Heart right ventricle (tissue), 16 donors: ENCODE data around the gene ODAD4. TPM values are rescaled to one million over a fixed set of nuclear protein-coding genes. Genes with fewer than 3 reads are reported as not detected.

Source experiments
- ATAC-seq, 8 donors: fragments of 200-7000 bp; cut with Tn5 transposase; one replicate each; pipeline ENCODE4 v1.9.1; 2020; ENCODE audit warnings: mild to moderate bottlenecking in 8 of 8, moderate library complexity in 8 of 8, moderate number of reproducible peaks in 1 of 8
- DNase-seq, 2 donors: peaks; one replicate each; pipeline ENCODE4 v3.0.0-alpha.2; 2020
- H3K27ac ChIP-seq, 10 donors: fragments of 200-600 bp; sonication (generic) in 2 of 10; one replicate each; pipeline versions ENCODE4 v1.5.0 to v1.8.0; 2020 to 2022; ENCODE audit warnings: mild to moderate bottlenecking in 3 of 10
- H3K27me3 ChIP-seq, 7 donors: fragments of 200-600 bp; one replicate each; pipeline ENCODE4 v1.8.0; 2021 to 2022; ENCODE audit warnings: mild to moderate bottlenecking in 2 of 7
- H3K36me3 ChIP-seq, 9 donors: fragments of 200-600 bp; sonication (generic) in 1 of 9; one replicate each; pipeline versions ENCODE4 v1.5.0 to v1.8.0; 2020 to 2022; ENCODE audit warnings: mild to moderate bottlenecking in 2 of 9
- H3K4me1 ChIP-seq, 9 donors: fragments of 200-600 bp; sonication (generic) in 1 of 9; one replicate each; pipeline versions ENCODE4 v1.5.0 to v1.8.0; 2020 to 2022; ENCODE audit warnings: mild to moderate bottlenecking in 4 of 9
- H3K4me3 ChIP-seq, 10 donors: fragments of 200-600 bp; sonication (generic) in 2 of 10; one replicate each; pipeline versions ENCODE4 v1.5.0 to v1.8.0; 2020 to 2022; ENCODE audit warnings: mild to moderate bottlenecking in 7 of 10, moderate library complexity in 2 of 10
- H3K9me3 ChIP-seq, 11 donors: fragments of 200-600 bp in 10 of 11; sonication (generic) in 2 of 11; one replicate each; pipeline versions ENCODE4 v1.5.0 to v1.8.0; 2013 to 2022; ENCODE audit warnings: mild to moderate bottlenecking in 2 of 11, control low read depth in 1 of 11, moderate library complexity in 1 of 11
- WGBS, 2 donors: extraction: QIAGEN DNeasy Blood & Tissue Kit; methylation state at CpG; one replicate each; pipeline ENCODE4 v1.1.7; 2013; ENCODE audit warnings: inconsistent platforms in 1 of 2; 5-methylcytosine and 5-hydroxymethylcytosine counted together
- intact Hi-C, 10 donors: fragments of 100-400 bp; cut with DNase I; formaldehyde crosslinking; loops; one replicate each; pipeline versions ENCODE4 v1.11.1 to v1.14.2; 2022
- polyA plus RNA-seq, 2 donors: library from polyadenylated mRNA; stranded (reverse); fragments of 200-250 nt; gene quantifications; one replicate each; pipeline ENCODE4 v1.2.3, GENCODE V29; 2013
- total RNA-seq, 10 donors: library from RNA; stranded (reverse); fragmentation: NEBNext Ultra II Directional in 3 of 10; extraction: Animal tissue kit (Norgen Biotek cat#: 25700) in 3 of 10; gene quantifications; one replicate each; pipeline versions ENCODE4 v1.2.1 to v1.2.4, GENCODE V29; 2021 to 2023
- TF ChIP-seq, protein P1 (sequence below), 9 donors: fragments of 200-600 bp; sonication (generic) in 2 of 9; IDR thresholded peaks; one replicate each; pipeline versions ENCODE4 v1.5.0 to v1.8.0; 2021 to 2022; ENCODE audit warnings: antibody characterized with exemption in 9 of 9, mild to moderate bottlenecking in 5 of 9, moderate library complexity in 1 of 9
- donor health status: Arrhythmogenic right ventricular cardiomyopathy.
- donor health status: ischemic (EF 13 %, LVEDD 7.1; RV severe dilation, severe dysfunction).
- donor health status: healthy with polysubstance abuse.
- donor health status: DM: no; HTN: yes; CAD: no.
- donor health status: DM: no; HTN: no; CAD: no.
- donor health status: ischemic (EF 25% LVEDD 6.9; RV normal size, moderate dysfunction).
- donor health status: ischemic (EF 25% LVEDD 5.7; RV mildly dilated, moderate dysfunction).
- donor health status: healthy.
- donor health status: DM: yes; HTN: yes; CAD: no.
- donor health status: Ischemic cardiomyopathy.
- donor health status: ischemic (EF 35%, LVEDD 5.7; RV mildly dilated, moderate dysfunction).
- donor health status: nonischemic (EF 11% LVEDD 7.7; RV severe dilation, severe dysfunction).
- donor health status: DM: yes; HTN: yes; CAD: no.
- donor health status: PGD.
- donor health status: ischemic (EF 29% LVEDD 5.4; RV normal size, mild dysfunction).
- donor health status: nonischemic (EF 23%, LVEDD 6.1; RV moderate dilation, normal function).

Gene ODAD4
- total and polyA plus RNA-seq, 12 donors: 0.23 to 1.6 (median 0.69) TPM

DNA sequence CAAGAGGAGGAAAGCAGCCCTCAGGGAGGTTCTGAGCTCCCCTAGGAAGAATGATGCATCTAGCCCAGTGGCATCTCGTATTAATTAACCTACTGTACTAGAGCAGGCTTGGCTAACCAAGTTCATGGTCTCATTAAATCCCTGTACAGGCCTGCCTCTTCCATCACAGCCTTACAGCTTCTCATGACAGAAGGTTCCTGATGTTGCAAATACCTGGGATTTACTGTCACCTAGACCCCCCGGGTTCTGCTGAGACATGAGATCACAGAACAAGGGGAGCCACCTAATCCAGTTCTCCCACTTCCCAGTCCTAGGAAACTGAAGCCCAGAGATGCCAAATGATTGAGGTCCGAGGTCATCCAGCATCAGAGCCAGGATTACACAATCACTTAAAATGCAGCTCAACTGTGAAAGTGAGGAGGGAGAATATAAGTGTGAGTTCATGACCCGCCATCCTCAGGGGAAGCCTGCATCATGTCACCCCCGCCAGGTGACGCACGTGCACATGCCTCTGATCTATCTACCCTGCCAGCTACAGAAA lies 35.6 kb upstream of the ODAD4 start:
- ATAC-seq: peak; percentile 46 to 79 (median 53)
- H3K36me3 ChIP-seq: peaks cover 0 to 100% (median 60%) of the 10 kb centered on the region in 9 donors
- H3K4me3 ChIP-seq: no peak overlapping the region
- no peak for DNase-seq
- intact Hi-C loops: no loop called here
- peaks cover 0 to 16% (median 6%) of the 10 kb centered on the region in 9 donors for H3K4me1 ChIP-seq
- H3K9me3 ChIP-seq: no peaks in the 10 kb centered on the region
- 57 to 60% methylated on average over 7 of the region's 7 CpGs for WGBS, 2 donors
- no peaks in the 10 kb centered on the region for H3K27me3 ChIP-seq
- H3K27ac ChIP-seq: peak overlapping the region in 9 of 10 donors; percentile 10 to 68 (median 55)
- TF ChIP-seq, protein P1, sequence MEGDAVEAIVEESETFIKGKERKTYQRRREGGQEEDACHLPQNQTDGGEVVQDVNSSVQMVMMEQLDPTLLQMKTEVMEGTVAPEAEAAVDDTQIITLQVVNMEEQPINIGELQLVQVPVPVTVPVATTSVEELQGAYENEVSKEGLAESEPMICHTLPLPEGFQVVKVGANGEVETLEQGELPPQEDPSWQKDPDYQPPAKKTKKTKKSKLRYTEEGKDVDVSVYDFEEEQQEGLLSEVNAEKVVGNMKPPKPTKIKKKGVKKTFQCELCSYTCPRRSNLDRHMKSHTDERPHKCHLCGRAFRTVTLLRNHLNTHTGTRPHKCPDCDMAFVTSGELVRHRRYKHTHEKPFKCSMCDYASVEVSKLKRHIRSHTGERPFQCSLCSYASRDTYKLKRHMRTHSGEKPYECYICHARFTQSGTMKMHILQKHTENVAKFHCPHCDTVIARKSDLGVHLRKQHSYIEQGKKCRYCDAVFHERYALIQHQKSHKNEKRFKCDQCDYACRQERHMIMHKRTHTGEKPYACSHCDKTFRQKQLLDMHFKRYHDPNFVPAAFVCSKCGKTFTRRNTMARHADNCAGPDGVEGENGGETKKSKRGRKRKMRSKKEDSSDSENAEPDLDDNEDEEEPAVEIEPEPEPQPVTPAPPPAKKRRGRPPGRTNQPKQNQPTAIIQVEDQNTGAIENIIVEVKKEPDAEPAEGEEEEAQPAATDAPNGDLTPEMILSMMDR (IDR thresholded peaks at IDR 0.05): no peak

DNA sequence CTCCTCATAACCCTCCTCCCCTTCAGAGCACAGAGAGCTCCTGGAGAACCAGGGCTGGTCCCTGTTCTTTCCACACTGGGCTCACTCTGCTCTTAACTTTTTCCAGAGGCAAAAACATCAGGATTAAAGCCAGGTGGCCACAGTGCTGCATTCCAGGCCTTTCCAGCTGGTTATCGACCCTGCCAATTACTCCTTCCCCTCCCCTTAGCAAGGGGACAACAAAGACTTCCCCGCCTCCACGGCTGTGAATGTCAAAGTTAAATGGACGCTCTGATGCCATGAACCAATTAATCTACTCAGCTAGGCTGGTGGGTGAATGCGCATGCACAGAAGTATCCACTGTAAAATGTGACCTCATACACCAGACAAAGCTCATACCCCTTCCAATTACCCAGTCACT lies 34.8 kb upstream of the ODAD4 start:
- Histone ChIP-seq H3K27me3 (no peaks in the 10 kb centered on the region), H3K9me3 (no peaks in the 10 kb centered on the region), H3K36me3 (peaks cover 0 to 100% (median 61%) of the 10 kb centered on the region in 9 donors), H3K4me1 (peaks cover 0 to 16% (median 6%) of the 10 kb centered on the region in 9 donors), H3K27ac (peak overlapping the region in 8 of 10 donors; percentile 10 to 68 (median 56)), H3K4me3 (no peak overlapping the region)
- intact Hi-C loops: no loop called here
- peak in 1 of 2 donors; percentile 36 for DNase-seq
- WGBS, 2 donors: 67 to 71% methylated on average over 5 of the region's 5 CpGs
- ATAC-seq: peak; percentile 54 to 85 (median 78)
- TF ChIP-seq, protein P1 (IDR thresholded peaks at IDR 0.05): no peak

DNA sequence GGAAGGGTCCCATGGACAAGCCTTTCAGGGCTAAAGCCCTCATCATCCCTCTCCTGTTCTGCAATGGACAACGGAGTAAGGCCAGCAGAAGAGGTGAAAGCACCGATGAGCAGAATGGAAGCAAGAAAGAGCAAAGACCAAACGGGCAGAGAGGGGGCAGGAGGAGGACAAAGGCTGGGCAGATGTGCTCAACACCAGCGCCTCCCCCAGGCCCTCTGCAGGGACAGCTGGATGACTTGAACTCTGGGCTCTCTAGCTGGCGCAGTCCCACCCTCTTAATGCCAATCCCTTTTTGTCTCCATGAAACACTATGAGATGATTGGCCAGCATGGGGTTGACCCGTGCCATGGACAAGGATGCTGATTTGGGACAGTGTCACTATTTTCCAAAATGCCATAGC lies 33.7 kb upstream of the ODAD4 start:
- intact Hi-C loops: no loop called here
- no peak for ATAC-seq
- no peak for DNase-seq
- Histone ChIP-seq H3K4me3 (peak overlapping the region in 1 of 10 donors; percentile 3), H3K27me3 (no peaks in the 10 kb centered on the region), H3K4me1 (peaks cover 0 to 16% (median 6%) of the 10 kb centered on the region in 9 donors), H3K9me3 (no peaks in the 10 kb centered on the region), H3K36me3 (peaks cover 0 to 100% (median 62%) of the 10 kb centered on the region in 9 donors), H3K27ac (no peak overlapping the region)
- 90 to 94% methylated on average over 6 of the region's 6 CpGs for WGBS, 2 donors
- TF ChIP-seq, protein P1 (IDR thresholded peaks at IDR 0.05): no peak

DNA sequence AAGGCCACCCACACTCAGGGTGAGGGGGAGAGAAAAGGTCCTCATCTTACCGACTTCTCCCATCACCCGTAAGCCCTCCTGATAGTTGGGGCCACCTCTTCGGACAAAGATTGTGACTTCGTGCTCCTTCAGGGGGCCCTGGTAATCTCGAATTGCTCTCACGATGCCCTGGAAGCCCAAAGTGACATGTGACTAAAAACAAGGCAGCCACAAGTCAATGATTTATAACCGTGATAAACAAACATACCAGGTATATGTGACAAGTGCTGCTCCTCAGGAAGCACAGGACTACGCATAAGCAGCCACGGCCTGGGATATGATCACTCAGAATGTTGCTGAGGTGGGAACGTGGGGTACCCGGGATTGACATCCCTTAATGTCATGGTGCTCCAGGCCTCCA lies 28.8 kb upstream of the ODAD4 start:
- TF ChIP-seq, protein P1 (IDR thresholded peaks at IDR 0.05): no peak
- ATAC-seq (no peak), DNase-seq (no peak)
- Histone ChIP-seq H3K36me3 (peaks cover 0 to 98% (median 66%) of the 10 kb centered on the region in 9 donors), H3K27me3 (no peaks in the 10 kb centered on the region), H3K4me3 (no peak overlapping the region), H3K9me3 (no peaks in the 10 kb centered on the region), H3K4me1 (peaks cover 0 to under 1% (median 0%) of the 10 kb centered on the region in 9 donors), H3K27ac (no peak overlapping the region)
- 82 to 92% methylated on average over 11 of the region's 11 CpGs for WGBS, 2 donors
- intact Hi-C loops: no loop called here
